ENCODE measurements around the gene TRIP11. TPM values are rescaled to one million over a fixed set of nuclear protein-coding genes. Genes with fewer than 3 reads are reported as not detected.
"Not testable (repeated sequence)": the region's sequence is repeated elsewhere in the genome, so short reads cannot be mapped to it uniquely, and the experiment has no call there.

TRIP11 gene
- total RNA-seq, 3 donors from 2014 or later (not counting 1 experiment from before 2014, with no cell fraction given) = 42.9 to 63.6 (median 49.8) TPM

DNA sequence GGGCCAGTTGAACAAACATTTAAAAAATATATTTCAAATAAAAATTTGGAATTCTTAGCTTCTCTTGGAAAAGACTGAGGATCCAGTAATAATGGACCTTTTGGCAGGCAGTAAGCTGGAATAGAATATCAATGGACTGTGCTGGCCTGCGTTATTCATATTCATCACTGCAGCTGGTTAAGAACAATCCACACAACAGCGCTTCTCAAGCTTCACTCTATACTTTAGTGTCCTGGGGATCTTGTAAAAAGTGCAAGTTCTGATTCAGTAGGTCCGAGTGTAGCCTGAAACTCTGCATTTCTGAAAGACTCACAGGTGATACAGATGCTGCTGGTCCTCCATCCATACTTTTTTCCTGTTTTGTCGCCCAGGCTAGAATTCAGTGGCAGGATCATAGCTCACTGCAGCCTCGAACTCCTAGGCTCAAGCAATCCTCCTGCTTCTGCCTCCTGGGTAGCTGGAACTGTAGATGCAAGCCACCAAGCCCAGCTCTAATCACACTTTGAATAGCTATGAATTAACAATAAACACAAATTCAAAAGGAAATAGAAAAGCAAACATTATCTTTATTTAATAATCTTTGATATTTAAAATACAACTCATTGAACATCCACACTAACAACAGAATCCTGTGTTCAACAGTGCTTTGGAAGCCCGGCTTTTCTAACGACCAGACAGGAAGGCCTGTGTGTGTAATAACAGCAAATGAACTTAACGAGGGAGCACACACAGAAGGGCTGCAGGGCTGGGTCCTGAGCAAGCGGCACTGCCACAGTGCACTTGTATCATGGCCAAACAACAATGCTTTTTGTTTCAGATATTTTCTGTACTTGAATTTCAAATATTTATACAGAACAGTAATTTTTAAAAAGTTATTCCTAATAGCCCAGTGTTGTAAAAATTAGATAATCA is 18.4 kb upstream of the TRIP11 start:
- Mint-ChIP-seq H3K9me3 (no peaks in the 10 kb centered on the region), H3K4me1 (no peaks in the 10 kb centered on the region), H3K27me3 (ENCODE audit: low read depth in 2 of 2) (no peaks in the 10 kb centered on the region), H3K36me3 (no peaks in the 10 kb centered on the region), H3K4me3 (no peak overlapping the region), H3K27ac (no peak overlapping the region)
- H3K27me3 ChIP-seq (ENCODE audit: control insufficient read depth, insufficient read depth, low read length) = no peaks in the 10 kb centered on the region
- 92% methylated on average over 9 of the region's 9 CpGs for WGBS (ENCODE audit: insufficient coverage)
- TF ChIP-seq CTCF (IDR thresholded peaks at IDR 0.05) = no peak
- peaks cover 3% of the 10 kb centered on the region for H3K36me3 ChIP-seq (ENCODE audit: control insufficient read depth, insufficient read depth, low read length)
- H3K4me3 ChIP-seq (ENCODE audit: low read length) = no peak overlapping the region
- H3K9me3 ChIP-seq (ENCODE audit: control insufficient read depth, insufficient read depth, low read length) = no peaks in the 10 kb centered on the region
- H3K27ac ChIP-seq (ENCODE audit: low read length) = no peak overlapping the region
- H3K4me1 ChIP-seq (ENCODE audit: control insufficient read depth, insufficient read depth, low read length) = no peaks in the 10 kb centered on the region
- intact Hi-C loops (cut with micrococcal nuclease) = no loop called here
- no peak for DNase-seq
- no peak for ATAC-seq

- TF ChIP-seq CTCF (IDR thresholded peaks at IDR 0.05) = no peak
- 91% methylated on average over 3 of the region's 3 CpGs for WGBS (ENCODE audit: insufficient coverage)
- no peaks in the 10 kb centered on the region for H3K27me3 Mint-ChIP-seq (ENCODE audit: low read depth in 2 of 2)
- ATAC-seq = no peak
- H3K27ac Mint-ChIP-seq = no peak overlapping the region
- intact Hi-C loops (cut with micrococcal nuclease) = no loop called here
- no peaks in the 10 kb centered on the region for H3K4me1 ChIP-seq (ENCODE audit: control insufficient read depth, insufficient read depth, low read length)
- no peaks in the 10 kb centered on the region for H3K4me1 Mint-ChIP-seq
- H3K4me3 Mint-ChIP-seq = no peak overlapping the region
- no peaks in the 10 kb centered on the region for H3K36me3 ChIP-seq (ENCODE audit: control insufficient read depth, insufficient read depth, low read length)
- H3K27me3 ChIP-seq (ENCODE audit: control insufficient read depth, insufficient read depth, low read length) = no peaks in the 10 kb centered on the region
- no peak for DNase-seq
- H3K36me3 Mint-ChIP-seq = peaks cover 11% of the 10 kb centered on the region
- peaks cover 3% of the 10 kb centered on the region for H3K9me3 ChIP-seq (ENCODE audit: control insufficient read depth, insufficient read depth, low read length)
- H3K4me3 ChIP-seq (ENCODE audit: low read length) = no peak overlapping the region
- peaks cover 7 to 14% of the 10 kb centered on the region in 2 donors for H3K9me3 Mint-ChIP-seq
- H3K27ac ChIP-seq (ENCODE audit: low read length) = no peak overlapping the region
These were observed 9.9 kb upstream of the TRIP11 start for GRCh38 chr14:92049781-92050180.

GRCh38 chr14:92049221-92049620 is 9.4 kb upstream of the TRIP11 start:
- H3K27ac Mint-ChIP-seq; DNase-seq; H3K4me3 Mint-ChIP-seq; H3K4me3 ChIP-seq (ENCODE audit: low read length); H3K4me1 Mint-ChIP-seq; H3K4me1 ChIP-seq (ENCODE audit: control insufficient read depth, insufficient read depth, low read length); H3K9me3 ChIP-seq (ENCODE audit: control insufficient read depth, insufficient read depth, low read length); ATAC-seq; H3K36me3 ChIP-seq (ENCODE audit: control insufficient read depth, insufficient read depth, low read length); H3K27ac ChIP-seq (ENCODE audit: low read length); H3K27me3 Mint-ChIP-seq (ENCODE audit: low read depth in 2 of 2); H3K27me3 ChIP-seq (ENCODE audit: control insufficient read depth, insufficient read depth, low read length); intact Hi-C loops (cut with micrococcal nuclease): not testable (repeated sequence)
- WGBS (ENCODE audit: insufficient coverage) = over 99% methylated on average over 12 of the region's 12 CpGs
- H3K9me3 Mint-ChIP-seq = peaks cover 7 to 14% of the 10 kb centered on the region in 2 donors
- peaks cover 11% of the 10 kb centered on the region for H3K36me3 Mint-ChIP-seq

GRCh38 chr14:92045904-92046303 is 6.0 kb upstream of the TRIP11 start:
- H3K4me1 ChIP-seq (ENCODE audit: control insufficient read depth, insufficient read depth, low read length); H3K27ac ChIP-seq (ENCODE audit: low read length); H3K36me3 ChIP-seq (ENCODE audit: control insufficient read depth, insufficient read depth, low read length); intact Hi-C loops (cut with micrococcal nuclease); H3K27me3 ChIP-seq (ENCODE audit: control insufficient read depth, insufficient read depth, low read length); H3K4me3 Mint-ChIP-seq; H3K27ac Mint-ChIP-seq; ATAC-seq; DNase-seq; H3K4me3 ChIP-seq (ENCODE audit: low read length); H3K9me3 ChIP-seq (ENCODE audit: control insufficient read depth, insufficient read depth, low read length); H3K4me1 Mint-ChIP-seq; H3K27me3 Mint-ChIP-seq (ENCODE audit: low read depth in 2 of 2): not testable (repeated sequence)
- peaks cover 11% of the 10 kb centered on the region for H3K36me3 Mint-ChIP-seq
- H3K9me3 Mint-ChIP-seq = peaks cover 7 to 14% of the 10 kb centered on the region in 2 donors
- WGBS (ENCODE audit: insufficient coverage) = 96% methylated on average over 7 of the region's 7 CpGs

- WGBS (ENCODE audit: insufficient coverage) = 95% methylated on average over 2 of the region's 2 CpGs
- not testable (repeated sequence) for H3K27ac ChIP-seq (ENCODE audit: low read length)
These were observed 1.9 kb upstream of the TRIP11 start for GRCh38 chr14:92041766-92042165.

More at GRCh38 chr14:92041766-92042165, 1.9 kb upstream of the TRIP11 start:
- H3K4me1 ChIP-seq (ENCODE audit: control insufficient read depth, insufficient read depth, low read length) = peaks cover 11% of the 10 kb centered on the region
- H3K9me3 ChIP-seq (ENCODE audit: control insufficient read depth, insufficient read depth, low read length); intact Hi-C loops (cut with micrococcal nuclease); H3K36me3 ChIP-seq (ENCODE audit: control insufficient read depth, insufficient read depth, low read length); DNase-seq; H3K27me3 ChIP-seq (ENCODE audit: control insufficient read depth, insufficient read depth, low read length); H3K27me3 Mint-ChIP-seq (ENCODE audit: low read depth in 2 of 2); ATAC-seq; H3K9me3 Mint-ChIP-seq; H3K36me3 Mint-ChIP-seq; H3K27ac Mint-ChIP-seq; H3K4me3 ChIP-seq (ENCODE audit: low read length): not testable (repeated sequence)
- peak overlapping the region; percentile 40 for H3K4me3 Mint-ChIP-seq
- peaks cover 38 to 41% of the 10 kb centered on the region in 2 donors for H3K4me1 Mint-ChIP-seq

All from natural killer cell (primary cell).